Trophoblast cell (in vitro differentiated cells and primary cell): Measurements from ENCODE around the gene RARA.

ENCODE experiments used
- DNase-seq, 2 donors: peaks; one replicate each; pipeline ENCODE4 v3.0.0-alpha.2; 2016
- H2AFZ ChIP-seq: 2 replicates; pipeline ENCODE4 v1.6.1; 2013; ENCODE audit warnings: low read length, moderate library complexity, mild to moderate bottlenecking; ENCODE audit not compliant: insufficient read depth, poor library complexity
- H2AK5ac ChIP-seq: 2 replicates; pipeline ENCODE4 v1.6.1; 2013; ENCODE audit warnings: mild to moderate bottlenecking, low read length
- H2BK120ac ChIP-seq: 2 replicates; pipeline ENCODE4 v1.6.1; 2013; ENCODE audit warnings: low read length, mild to moderate bottlenecking, moderate library complexity; ENCODE audit not compliant: insufficient read depth, poor library complexity
- H2BK12ac ChIP-seq: 2 replicates; pipeline ENCODE4 v1.6.1; 2013; ENCODE audit warnings: mild to moderate bottlenecking, low read length, moderate library complexity
- H2BK5ac ChIP-seq: 2 replicates; pipeline ENCODE4 v1.6.1; 2013; ENCODE audit warnings: low read length, low read depth, moderate library complexity, mild to moderate bottlenecking; ENCODE audit not compliant: poor library complexity
- H3K14ac ChIP-seq: 2 replicates; pipeline ENCODE4 v1.6.1; 2013; ENCODE audit warnings: mild to moderate bottlenecking, low read length
- H3K18ac ChIP-seq: 2 replicates; pipeline ENCODE4 v1.6.1; 2013; ENCODE audit warnings: mild to moderate bottlenecking, low read length
- H3K23ac ChIP-seq: 2 replicates; pipeline ENCODE4 v1.6.1; 2013; ENCODE audit warnings: low read length
- H3K27ac ChIP-seq: 2 replicates; pipeline ENCODE4 v1.5.1; 2013; ENCODE audit warnings: low read depth, mild to moderate bottlenecking, inconsistent platforms, low read length, moderate library complexity
- H3K27me3 ChIP-seq: 2 replicates; pipeline ENCODE4 v1.6.1; 2013; ENCODE audit warnings: inconsistent platforms, mild to moderate bottlenecking, low read length, moderate library complexity; ENCODE audit not compliant: insufficient read depth
- H3K36me3 ChIP-seq, 2 experiments: 1 replicate in 1 of 2; 2 replicates in 1 of 2; pipeline ENCODE4 v1.6.1; 2013; ENCODE audit warnings: low read length in 2 of 2, mild to moderate bottlenecking in 2 of 2, moderate library complexity in 1 of 2; ENCODE audit not compliant: insufficient read depth in 2 of 2, control insufficient read depth in 1 of 2
- H3K4ac ChIP-seq: 2 replicates; pipeline ENCODE4 v1.6.1; 2013; ENCODE audit warnings: low read depth, mild to moderate bottlenecking, low read length, moderate library complexity
- H3K4me1 ChIP-seq, 2 experiments: 1 replicate in 1 of 2; 2 replicates in 1 of 2; pipeline ENCODE4 v1.6.1; 2013; ENCODE audit warnings: low read length in 2 of 2, mild to moderate bottlenecking in 2 of 2, moderate library complexity in 1 of 2; ENCODE audit not compliant: insufficient read depth in 2 of 2, control insufficient read depth in 1 of 2
- H3K4me2 ChIP-seq: 2 replicates; pipeline ENCODE4 v1.6.1; 2013; ENCODE audit warnings: inconsistent platforms, mild to moderate bottlenecking, low read length, moderate library complexity
- H3K4me3 ChIP-seq: 2 replicates; pipeline ENCODE4 v1.5.1; 2013; ENCODE audit warnings: mild to moderate bottlenecking, low read depth, low read length, inconsistent platforms
- H3K79me1 ChIP-seq: one replicate; pipeline ENCODE4 v1.6.1; 2013; ENCODE audit warnings: low read length
- H3K79me2 ChIP-seq: 2 replicates; pipeline ENCODE4 v1.6.1; 2013; ENCODE audit warnings: low read length, mild to moderate bottlenecking; ENCODE audit not compliant: control insufficient read depth, insufficient read depth, poor library complexity
- H3K9ac ChIP-seq: 2 replicates; pipeline ENCODE4 v1.6.1; 2013; ENCODE audit warnings: mild to moderate bottlenecking, low read length
- H3K9me3 ChIP-seq: 2 replicates; pipeline ENCODE4 v1.6.1; 2013; ENCODE audit warnings: low read depth, mild to moderate bottlenecking, control low read depth, inconsistent platforms, low read length; ENCODE audit not compliant: insufficient read depth
- H4K12ac ChIP-seq: 2 replicates; pipeline ENCODE4 v1.6.1; 2013; ENCODE audit warnings: low read depth, mild to moderate bottlenecking, low read length, moderate library complexity
- H4K8ac ChIP-seq: 2 replicates; pipeline ENCODE4 v1.6.1; 2013; ENCODE audit warnings: low read depth, mild to moderate bottlenecking, low read length, moderate library complexity
- H4K91ac ChIP-seq: one replicate; pipeline ENCODE4 v1.6.1; 2013; ENCODE audit warnings: low read depth, mild to moderate bottlenecking, low read length, moderate library complexity
- WGBS: extraction: QIAGEN DNeasy Blood & Tissue Kit; methylation state at CpG from one replicate; pipeline ENCODE4 v1.1.7; 2013; ENCODE audit warnings: missing lambda C conversion rate; ENCODE audit not compliant: insufficient read length, insufficient coverage; ENCODE audit errors: extremely low coverage; 5-methylcytosine and 5-hydroxymethylcytosine counted together

The RARA gene

GRCh38 chr17:40291281-40291664 is 17.7 kb upstream of the RARA start:
- Histone ChIP-seq H3K14ac (no peak overlapping the region), H2BK5ac (no peak overlapping the region)
- no CpG with 5 or more reads among the region's 2 CpGs for WGBS

GRCh38 chr17:40293363-40293762 is 15.6 kb upstream of the RARA start:
- H3K9me3 ChIP-seq: no peaks in the 10 kb centered on the region
- H3K4ac ChIP-seq: no peak overlapping the region
- no peak overlapping the region for H4K91ac ChIP-seq
- peaks cover 0 to 2% of the 10 kb centered on the region in 2 experiments for H3K4me1 ChIP-seq
- H3K4me3 ChIP-seq: no peak overlapping the region
- no peak overlapping the region for H3K4me2 ChIP-seq
- no peak overlapping the region for H2AK5ac ChIP-seq
- H3K27ac ChIP-seq: no peak overlapping the region
- H3K27me3 ChIP-seq: no peaks in the 10 kb centered on the region
- no peak overlapping the region for H3K14ac ChIP-seq
- H3K23ac ChIP-seq: no peak overlapping the region
- no peaks in the 10 kb centered on the region for H3K79me2 ChIP-seq
- no peak overlapping the region for H4K12ac ChIP-seq
- WGBS: no CpG with 5 or more reads among the region's 1 CpG
- H4K8ac ChIP-seq: no peak overlapping the region
- no peak overlapping the region for H3K9ac ChIP-seq
- H2BK5ac ChIP-seq: no peak overlapping the region
- no peaks in the 10 kb centered on the region for H3K79me1 ChIP-seq
- no peak overlapping the region for H3K18ac ChIP-seq
- H2BK12ac ChIP-seq: no peak overlapping the region
- H2AFZ ChIP-seq: no peak overlapping the region
- H3K36me3 ChIP-seq: peaks cover 22 to 40% of the 10 kb centered on the region in 2 experiments
- H2BK120ac ChIP-seq: no peak overlapping the region
- no peak for DNase-seq

More at GRCh38 chr17:40291281-40291664, 17.7 kb upstream of the RARA start:
- Histone ChIP-seq H3K4me2 (no peak overlapping the region), H4K8ac (no peak overlapping the region), H3K9me3 (no peaks in the 10 kb centered on the region), H3K27me3 (no peaks in the 10 kb centered on the region), H3K4ac (no peak overlapping the region), H2AK5ac (no peak overlapping the region), H3K4me1 (peaks cover 0 to 4% of the 10 kb centered on the region in 2 experiments), H3K27ac (no peak overlapping the region), H3K18ac (no peak overlapping the region), H2BK12ac (no peak overlapping the region), H4K12ac (no peak overlapping the region), H2BK120ac (no peak overlapping the region), H3K9ac (no peak overlapping the region), H3K79me2 (peaks cover 3% of the 10 kb centered on the region), H4K91ac (no peak overlapping the region), H2AFZ (no peak overlapping the region), H3K4me3 (no peak overlapping the region), H3K23ac (no peak overlapping the region), H3K36me3 (peaks cover 18 to 30% of the 10 kb centered on the region in 2 experiments), H3K79me1 (peaks cover 2% of the 10 kb centered on the region)
- DNase-seq: no peak

- H3K18ac ChIP-seq: no peak overlapping the region
- peaks cover 23 to 48% of the 10 kb centered on the region in 2 experiments for H3K36me3 ChIP-seq
- no peak overlapping the region for H4K12ac ChIP-seq
- no peak for DNase-seq
- H2BK5ac ChIP-seq: no peak overlapping the region
- no peak overlapping the region for H3K4me3 ChIP-seq
- no peaks in the 10 kb centered on the region for H3K27me3 ChIP-seq
- H2AFZ ChIP-seq: no peak overlapping the region
- H3K27ac ChIP-seq: no peak overlapping the region
- no peak overlapping the region for H3K14ac ChIP-seq
- no peak overlapping the region for H4K91ac ChIP-seq
- no peak overlapping the region for H2AK5ac ChIP-seq
- H2BK120ac ChIP-seq: no peak overlapping the region
- H2BK12ac ChIP-seq: no peak overlapping the region
- H4K8ac ChIP-seq: no peak overlapping the region
- H3K9ac ChIP-seq: no peak overlapping the region
- no peaks in the 10 kb centered on the region for H3K4me1 ChIP-seq
- no CpG with 5 or more reads among the region's 5 CpGs for WGBS
- H3K4ac ChIP-seq: no peak overlapping the region
- no peaks in the 10 kb centered on the region for H3K79me2 ChIP-seq
- no peak overlapping the region for H3K4me2 ChIP-seq
- no peak overlapping the region for H3K23ac ChIP-seq
- no peaks in the 10 kb centered on the region for H3K9me3 ChIP-seq
- no peaks in the 10 kb centered on the region for H3K79me1 ChIP-seq
Measured at GRCh38 chr17:40295488-40296436, 13.2 kb upstream of the RARA start.

GRCh38 chr17:40297511-40297910 is 11.5 kb upstream of the RARA start:
- no peaks in the 10 kb centered on the region for H3K9me3 ChIP-seq
- no peak overlapping the region for H2BK120ac ChIP-seq
- no peak for DNase-seq
- no peaks in the 10 kb centered on the region for H3K79me2 ChIP-seq
- no peak overlapping the region for H2AFZ ChIP-seq
- no peak overlapping the region for H3K9ac ChIP-seq
- no peak overlapping the region for H4K8ac ChIP-seq
- H3K27ac ChIP-seq: no peak overlapping the region
- H3K4ac ChIP-seq: no peak overlapping the region
- H3K79me1 ChIP-seq: no peaks in the 10 kb centered on the region
- no peak overlapping the region for H3K23ac ChIP-seq
- no peak overlapping the region for H2BK12ac ChIP-seq
- H4K12ac ChIP-seq: no peak overlapping the region
- H4K91ac ChIP-seq: no peak overlapping the region
- no peak overlapping the region for H3K4me2 ChIP-seq
- WGBS: no CpG with 5 or more reads among the region's 2 CpGs
- no peak overlapping the region for H2BK5ac ChIP-seq
- peaks cover 20 to 42% of the 10 kb centered on the region in 2 experiments for H3K36me3 ChIP-seq
- no peaks in the 10 kb centered on the region for H3K27me3 ChIP-seq
- no peak overlapping the region for H2AK5ac ChIP-seq
- no peaks in the 10 kb centered on the region for H3K4me1 ChIP-seq
- no peak overlapping the region for H3K14ac ChIP-seq
- no peak overlapping the region for H3K4me3 ChIP-seq
- no peak overlapping the region for H3K18ac ChIP-seq
